OCI-LY7 (cell line): ENCODE data around the gene FTO. TPM values are rescaled to one million over a fixed set of nuclear protein-coding genes. Genes with fewer than 3 reads are reported as not detected.

Source experiments
- BruUV-seq: library from RNA; stranded (reverse); fragments of 400-500 nt; replicated peaks from 2 replicates; lab custom pipeline; 2021; lab: Mats Ljungman, UMichigan
- CTCF ChIA-PET: fragments of 300-600 bp; sonication (Branson Sonifier 250); formaldehyde crosslinking; loops from one replicate; lab custom pipeline; 2022; ENCODE audit warnings: antibody characterized with exemption; ENCODE audit not compliant: unreplicated experiment; lab: Charles Lee
- POLR2A ChIA-PET: fragments of 300-600 bp; sonication (Branson Sonifier 250); formaldehyde crosslinking; loops from one replicate; lab custom pipeline; 2022; ENCODE audit warnings: antibody characterized with exemption; lab: Charles Lee
- DNase-seq: peaks from one replicate; pipeline ENCODE4 v3.0.0-alpha.2; 2015; ENCODE audit warnings: low spot score
- H2AFZ ChIP-seq: fragments of 200-600 bp; sonication (generic), shearing (Covaris generic); 2 replicates; pipeline ENCODE4 v1.6.1; 2014; ENCODE audit warnings: mild to moderate bottlenecking, antibody characterized with exemption, low read length, moderate library complexity
- H3K27ac ChIP-seq: fragments of 200-600 bp; sonication (generic); 2 replicates; pipeline ENCODE4 v1.5.1; 2014; ENCODE audit warnings: mixed run types, low read depth, mild to moderate bottlenecking, moderate library complexity, low read length, inconsistent platforms; ENCODE audit not compliant: poor library complexity, severe bottlenecking
- H3K36me3 ChIP-seq: fragments of 200-600 bp; sonication (generic); 2 replicates; pipeline ENCODE4 v1.6.1; 2014; ENCODE audit warnings: mild to moderate bottlenecking, antibody characterized with exemption, low read length, moderate library complexity, mixed read lengths; ENCODE audit not compliant: insufficient read depth
- H3K4me1 ChIP-seq: fragments of 200-600 bp; sonication (generic); 2 replicates; pipeline ENCODE4 v1.5.1; 2014; ENCODE audit warnings: mild to moderate bottlenecking, low read length; ENCODE audit not compliant: insufficient read depth, poor library complexity, severe bottlenecking
- H3K4me2 ChIP-seq: fragments of 200-600 bp; sonication (generic); 2 replicates; pipeline ENCODE4 v1.6.1; 2014; ENCODE audit warnings: mild to moderate bottlenecking, low read length
- H3K4me3 ChIP-seq: fragments of 200-600 bp; sonication (generic); 2 replicates; pipeline ENCODE4 v1.5.1; 2014; ENCODE audit warnings: mild to moderate bottlenecking, low read depth, low read length; ENCODE audit not compliant: poor library complexity, severe bottlenecking
- H3K79me2 ChIP-seq: fragments of 200-600 bp; sonication (generic); 2 replicates; pipeline ENCODE4 v1.6.1; 2016; ENCODE audit warnings: low read depth, mild to moderate bottlenecking, low read length, moderate library complexity, mixed read lengths; ENCODE audit not compliant: insufficient read depth
- H3K9me2 ChIP-seq: fragments of 200-600 bp; sonication (generic); 2 replicates; pipeline ENCODE4 v1.6.1; 2016; ENCODE audit warnings: mild to moderate bottlenecking, low read length, mixed read lengths; ENCODE audit not compliant: insufficient read depth
- H3K9me3 ChIP-seq: fragments of 200-600 bp; sonication (generic); 2 replicates; pipeline ENCODE4 v1.6.1; 2014; ENCODE audit warnings: mild to moderate bottlenecking, mixed run types, low read length, mixed read lengths
- H4K20me1 ChIP-seq: fragments of 200-600 bp; sonication (generic); 2 replicates; pipeline ENCODE4 v1.6.1; 2014; ENCODE audit warnings: mild to moderate bottlenecking, antibody characterized with exemption, low read length, moderate library complexity, mixed read lengths; ENCODE audit not compliant: insufficient read depth
- EZH2phosphoT487 ChIP-seq: fragments of 200-600 bp; sonication (generic); IDR thresholded peaks from 2 replicates; pipeline ENCODE4 v1.6.1; 2018; ENCODE audit warnings: low read depth, borderline replicate concordance, mild to moderate bottlenecking, mixed run types, antibody characterized with exemption, low read length, moderate library complexity, mixed read lengths
- intact Hi-C: fragments of 100-400 bp; cut with micrococcal nuclease; formaldehyde crosslinking; loops from one replicate; pipeline ENCODE4 v1.10.0; 2022; ENCODE audit not compliant: unreplicated experiment
- total RNA-seq, 2 experiments: library from RNA; depleted of rRNA in 1 of 2; stranded (reverse); fragments of >200 nt in 1 of 2; shearing (Covaris generic) in 1 of 2; gene quantifications; 2 replicates each; pipeline ENCODE4 v1.2.3, GENCODE V29; 2014 to 2022
- TF ChIP-seq, protein P1 (sequence below): fragments of 200-600 bp; sonication (generic); conservative IDR thresholded peaks from 2 replicates; pipeline ENCODE4 v1.5.1; 2014; ENCODE audit warnings: mild to moderate bottlenecking, antibody characterized with exemption, low read length, moderate library complexity, mixed read lengths

Gene FTO
- total RNA-seq, 2 experiments from 2014 or later = 57.1 to 68.0 TPM

GRCh38 chr16:54125751-54126655 lies 422.0 kb downstream of the FTO start:
- POLR2A ChIA-PET = interaction anchor here (0.6 kb wide), 1 partner anchor 622 kb away, joined by 3 read pairs; no protein-coding TSS in a partner anchor
- CTCF ChIA-PET = no interaction called here
- no peaks in the 10 kb centered on the region for H3K4me1 ChIP-seq
- intact Hi-C loops = no loop called here
- no peaks in the 10 kb centered on the region for H3K79me2 ChIP-seq
- no peak for DNase-seq
- H3K27ac ChIP-seq = no peak overlapping the region
- no peak overlapping the region for H3K4me2 ChIP-seq
- H2AFZ ChIP-seq = no peak overlapping the region
- no peaks in the 10 kb centered on the region for H3K9me2 ChIP-seq
- BruUV-seq = no TSS peak
- no peak overlapping the region for H3K4me3 ChIP-seq
- no peak for TF ChIP-seq EZH2phosphoT487
- TF ChIP-seq, protein P1, sequence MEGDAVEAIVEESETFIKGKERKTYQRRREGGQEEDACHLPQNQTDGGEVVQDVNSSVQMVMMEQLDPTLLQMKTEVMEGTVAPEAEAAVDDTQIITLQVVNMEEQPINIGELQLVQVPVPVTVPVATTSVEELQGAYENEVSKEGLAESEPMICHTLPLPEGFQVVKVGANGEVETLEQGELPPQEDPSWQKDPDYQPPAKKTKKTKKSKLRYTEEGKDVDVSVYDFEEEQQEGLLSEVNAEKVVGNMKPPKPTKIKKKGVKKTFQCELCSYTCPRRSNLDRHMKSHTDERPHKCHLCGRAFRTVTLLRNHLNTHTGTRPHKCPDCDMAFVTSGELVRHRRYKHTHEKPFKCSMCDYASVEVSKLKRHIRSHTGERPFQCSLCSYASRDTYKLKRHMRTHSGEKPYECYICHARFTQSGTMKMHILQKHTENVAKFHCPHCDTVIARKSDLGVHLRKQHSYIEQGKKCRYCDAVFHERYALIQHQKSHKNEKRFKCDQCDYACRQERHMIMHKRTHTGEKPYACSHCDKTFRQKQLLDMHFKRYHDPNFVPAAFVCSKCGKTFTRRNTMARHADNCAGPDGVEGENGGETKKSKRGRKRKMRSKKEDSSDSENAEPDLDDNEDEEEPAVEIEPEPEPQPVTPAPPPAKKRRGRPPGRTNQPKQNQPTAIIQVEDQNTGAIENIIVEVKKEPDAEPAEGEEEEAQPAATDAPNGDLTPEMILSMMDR = no peak
- H3K9me3 ChIP-seq = no peaks in the 10 kb centered on the region
- H3K36me3 ChIP-seq = no peaks in the 10 kb centered on the region
- H4K20me1 ChIP-seq = no peaks in the 10 kb centered on the region

DNA sequence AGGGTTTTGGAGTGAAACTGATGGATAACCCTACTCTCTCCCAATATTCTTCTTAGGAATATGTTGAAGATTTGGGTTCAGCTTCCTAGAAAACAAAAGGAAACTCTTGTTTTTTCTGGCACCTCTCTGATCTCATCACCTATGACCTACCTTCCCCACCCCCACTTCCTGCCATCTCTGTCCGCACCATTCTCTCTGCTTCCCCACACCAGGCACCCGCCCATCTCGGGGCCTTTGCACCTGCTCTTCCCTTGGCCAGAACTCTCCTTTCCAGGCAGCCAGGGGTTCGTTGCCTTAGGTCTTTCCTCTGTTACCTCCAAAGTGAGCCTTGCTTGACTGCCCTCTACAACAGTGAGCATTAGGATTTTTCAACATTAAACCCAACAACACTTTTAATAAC lies 423.0 kb downstream of the FTO start:
- CTCF ChIA-PET = no interaction called here

More for the DNA sequence above, 423.0 kb downstream of the FTO start:
- no peak overlapping the region for H3K4me3 ChIP-seq
- no peaks in the 10 kb centered on the region for H3K36me3 ChIP-seq
- no peak overlapping the region for H3K4me2 ChIP-seq
- no peaks in the 10 kb centered on the region for H3K4me1 ChIP-seq
- H3K27ac ChIP-seq = no peak overlapping the region
- H4K20me1 ChIP-seq = no peaks in the 10 kb centered on the region
- no peaks in the 10 kb centered on the region for H3K9me2 ChIP-seq
- no peaks in the 10 kb centered on the region for H3K79me2 ChIP-seq
- no peak overlapping the region for H2AFZ ChIP-seq
- intact Hi-C loops = no loop called here
- TF ChIP-seq, protein P1 = no peak
- no peak for TF ChIP-seq EZH2phosphoT487
- no TSS peak for BruUV-seq
- no peak for DNase-seq
- H3K9me3 ChIP-seq = no peaks in the 10 kb centered on the region
- POLR2A ChIA-PET = no interaction called here
